ENCODE measurements around the gene NKAIN2. TPM values are rescaled to one million over a fixed set of nuclear protein-coding genes. Genes with fewer than 3 reads are reported as not detected.

NKAIN2 gene
- polyA plus RNA-seq, 1 donor (not counting 4 experiments of a cell fraction or from before 2014, with no cell fraction given), result 0.13 TPM

GRCh38 chr6:124655866-124656265 lies 852.2 kb downstream of the NKAIN2 start:
- Histone ChIP-seq H3K27ac (ENCODE audit: control insufficient read depth, insufficient read depth, low read length) (no peak overlapping the region), H4K20me1 (ENCODE audit: control insufficient read depth, extremely low read depth, insufficient read depth, low read length) (no peaks in the 10 kb centered on the region), H3K4me2 (ENCODE audit: control insufficient read depth, extremely low read depth, insufficient read depth, low read depth, low read length) (no peak overlapping the region), H3K9me1 (ENCODE audit: control insufficient read depth, extremely low read depth, insufficient read depth, low read length) (no peaks in the 10 kb centered on the region), H3K9ac (ENCODE audit: control insufficient read depth, extremely low read depth, insufficient read depth, low read length) (no peak overlapping the region), H3K4me3 (ENCODE audit: control insufficient read depth in 2 of 3, extremely low read depth in 1 of 3, insufficient read depth in 2 of 3, low read depth in 1 of 3, low read length in 3 of 3) (no peak overlapping the region), H2AFZ (ENCODE audit: control insufficient read depth, low read length) (no peak overlapping the region), H3K9me3 (ENCODE audit: control insufficient read depth, low read depth, low read length) (no peaks in the 10 kb centered on the region), H3K79me2 (ENCODE audit: control insufficient read depth, insufficient read depth, low read length) (no peaks in the 10 kb centered on the region), H3K4me1 (ENCODE audit: control insufficient read depth, extremely low read depth, insufficient read depth, low read length) (no peaks in the 10 kb centered on the region), H3K36me3 (ENCODE audit: control insufficient read depth in 2 of 2, extremely low read depth in 1 of 2, insufficient read depth in 2 of 2, low read length in 2 of 2) (no peaks in the 10 kb centered on the region), H3K27me3 (ENCODE audit: control insufficient read depth, extremely low read depth, insufficient read depth, low read length) (peaks cover 2% of the 10 kb centered on the region)
- DNase-seq (ENCODE audit: low read depth, low spot score), result no peak
- FAIRE-seq, result no peak
- dilution Hi-C loops (cut with MboI; ENCODE audit: extremely low pct_ligation_motif_present, low sequenced_read_pairs), result no loop called here
- TF ChIP-seq CTCF (optimal IDR thresholded peaks at IDR 0.05 in 1 of 3, IDR thresholded peaks at IDR 0.05 in 1 of 3, conservative IDR thresholded peaks at IDR 0.05 in 1 of 3; ENCODE audit: extremely low read depth in 1 of 3, insufficient read depth in 2 of 3, low read length in 3 of 3), result no peak
- TF ChIP-seq EZH2 (IDR thresholded peaks at IDR 0.05; ENCODE audit: low read length), result no peak

GRCh38 chr6:124658053-124658452 lies 854.4 kb downstream of the NKAIN2 start:
- Histone ChIP-seq H3K9me3 (ENCODE audit: control insufficient read depth, low read depth, low read length) (no peaks in the 10 kb centered on the region), H3K4me2 (ENCODE audit: control insufficient read depth, extremely low read depth, insufficient read depth, low read depth, low read length) (no peak overlapping the region), H3K27ac (ENCODE audit: control insufficient read depth, insufficient read depth, low read length) (no peak overlapping the region), H3K4me3 (ENCODE audit: control insufficient read depth in 2 of 3, extremely low read depth in 1 of 3, insufficient read depth in 2 of 3, low read depth in 1 of 3, low read length in 3 of 3) (no peak overlapping the region), H4K20me1 (ENCODE audit: control insufficient read depth, extremely low read depth, insufficient read depth, low read length) (no peaks in the 10 kb centered on the region), H2AFZ (ENCODE audit: control insufficient read depth, low read length) (no peak overlapping the region), H3K4me1 (ENCODE audit: control insufficient read depth, extremely low read depth, insufficient read depth, low read length) (no peaks in the 10 kb centered on the region), H3K36me3 (ENCODE audit: control insufficient read depth in 2 of 2, extremely low read depth in 1 of 2, insufficient read depth in 2 of 2, low read length in 2 of 2) (no peaks in the 10 kb centered on the region), H3K9me1 (ENCODE audit: control insufficient read depth, extremely low read depth, insufficient read depth, low read length) (no peaks in the 10 kb centered on the region), H3K79me2 (ENCODE audit: control insufficient read depth, insufficient read depth, low read length) (no peaks in the 10 kb centered on the region), H3K9ac (ENCODE audit: control insufficient read depth, extremely low read depth, insufficient read depth, low read length) (no peak overlapping the region), H3K27me3 (ENCODE audit: control insufficient read depth, extremely low read depth, insufficient read depth, low read length) (peaks cover 2% of the 10 kb centered on the region)
- dilution Hi-C loops (cut with MboI; ENCODE audit: extremely low pct_ligation_motif_present, low sequenced_read_pairs), result no loop called here
- no peak for FAIRE-seq
- no peak for DNase-seq (ENCODE audit: low read depth, low spot score)
- TF ChIP-seq CTCF (optimal IDR thresholded peaks at IDR 0.05 in 1 of 3, IDR thresholded peaks at IDR 0.05 in 1 of 3, conservative IDR thresholded peaks at IDR 0.05 in 1 of 3; ENCODE audit: extremely low read depth in 1 of 3, insufficient read depth in 2 of 3, low read length in 3 of 3) (no peak), EZH2 (IDR thresholded peaks at IDR 0.05; ENCODE audit: low read length) (no peak)
